ENCODE measurements around the gene P2RX6.

P2RX6 gene

GRCh38 chr22:21075516-21076138 is 60.7 kb downstream of the P2RX6 start:
- DNase-seq (ENCODE audit: low read depth), result no peak

GRCh38 chr22:21076912-21077625 is 62.1 kb downstream of the P2RX6 start:
- DNase-seq (ENCODE audit: low read depth), result no peak

Measured in activated T-cell treated with anti-CD3 and anti-CD28 coated beads for 48 hours (primary cell).